Liver (tissue), 2 donors: ENCODE measurements around the gene POLR2H.

Experiments used
- CTCF ChIP-seq: fragments of 150-350 bp; IDR thresholded peaks from 2 replicates; pipeline ENCODE4 v1.5.1; 2017; ENCODE audit warnings: improper control_type of control experiment, low read depth, low read length; ENCODE audit not compliant: missing input control
- REST ChIP-seq: IDR thresholded peaks from 2 replicates; pipeline ENCODE4 v1.6.1; 2016; ENCODE audit warnings: antibody characterized with exemption, mild to moderate bottlenecking
- donor health status: healthy.

GRCh38 chr3:184358921-184359350 lies 2.6 kb upstream of the POLR2H start:
- TF ChIP-seq CTCF, result no peak
- TF ChIP-seq REST, result no peak
